NCI-H345 treated with DMSO at 0.1 percent for 48 hours (cell line): Measurements from ENCODE around the gene MAN2A2.

Experiments
- DNase-seq: peaks from one replicate; lab custom pipeline; 2025; ENCODE audit not compliant: unreplicated experiment; lab: John Stamatoyannopoulos, UW

MAN2A2 gene

DNA sequence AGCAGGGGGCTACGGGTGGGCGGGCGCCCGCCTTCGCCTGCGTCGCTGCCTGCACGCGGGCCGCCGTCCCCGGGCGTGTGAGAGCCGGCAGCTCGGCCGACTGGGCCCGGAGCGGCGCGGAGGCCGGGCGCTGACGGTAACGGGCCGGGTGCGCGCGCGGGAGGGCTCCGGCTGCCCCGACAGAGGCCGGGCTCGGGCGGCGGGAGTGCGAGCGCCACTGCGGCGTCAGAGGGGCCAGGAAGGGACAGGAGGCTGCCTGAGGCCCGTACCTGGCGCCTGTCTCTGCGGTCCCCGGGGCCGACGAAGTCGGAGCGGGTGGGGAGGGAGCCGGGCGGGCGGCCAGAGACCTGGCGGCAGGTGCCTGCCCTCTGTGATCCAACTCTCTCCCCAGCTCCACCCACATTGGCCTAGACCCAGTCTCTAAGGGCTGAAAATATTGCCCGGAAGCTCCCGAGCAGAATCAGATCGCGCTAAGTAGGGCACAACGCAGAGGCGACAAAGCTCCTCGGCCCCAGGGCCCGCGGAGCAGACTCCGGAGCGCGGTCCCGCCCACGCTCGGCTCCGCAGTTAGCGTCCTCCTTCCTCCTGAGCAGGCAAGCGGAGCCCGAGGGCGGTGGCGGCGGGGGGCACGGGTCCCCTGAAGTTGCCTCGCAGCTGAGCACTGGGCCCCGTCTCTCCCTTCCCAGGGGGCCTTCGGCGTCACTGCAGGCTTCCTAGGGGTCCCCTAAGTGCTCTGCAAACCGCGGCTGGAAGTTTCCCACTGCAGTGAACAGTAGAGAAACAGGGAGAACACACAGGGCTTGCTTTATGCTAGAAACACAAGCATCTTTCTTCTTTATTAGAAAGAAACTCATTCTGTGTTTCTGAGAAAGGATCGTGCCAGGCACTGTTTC lies at the start of gene MAN2A2:
Gene MAN2A2, plus strand, starts transcription at position 463 of the 893 bp plus-strand sequence. CDS start 906 bp downstream, outside the sequence.
- DNase-seq = peak; percentile 17

DNA sequence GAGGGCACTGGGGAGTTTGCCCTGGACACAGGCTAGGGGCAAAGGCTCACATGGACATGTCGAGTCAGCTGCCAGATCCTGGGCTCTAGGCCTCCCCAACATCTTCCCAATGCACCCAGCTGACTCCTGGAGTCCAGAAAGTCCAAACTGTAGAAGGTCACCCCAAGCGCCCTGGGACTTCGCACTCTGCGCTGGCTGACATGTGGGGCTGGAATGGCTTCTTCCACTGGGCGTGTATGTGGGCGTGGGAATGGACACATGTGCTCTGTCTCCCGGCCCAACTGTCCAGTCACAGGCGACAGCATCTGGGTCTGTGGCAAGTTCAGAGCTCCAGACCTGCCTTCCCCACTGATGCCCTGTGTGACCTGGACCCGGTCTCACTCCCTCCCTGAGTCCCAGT lies 48.0 kb upstream of the MAN2A2 start:
- DNase-seq = no peak

DNA sequence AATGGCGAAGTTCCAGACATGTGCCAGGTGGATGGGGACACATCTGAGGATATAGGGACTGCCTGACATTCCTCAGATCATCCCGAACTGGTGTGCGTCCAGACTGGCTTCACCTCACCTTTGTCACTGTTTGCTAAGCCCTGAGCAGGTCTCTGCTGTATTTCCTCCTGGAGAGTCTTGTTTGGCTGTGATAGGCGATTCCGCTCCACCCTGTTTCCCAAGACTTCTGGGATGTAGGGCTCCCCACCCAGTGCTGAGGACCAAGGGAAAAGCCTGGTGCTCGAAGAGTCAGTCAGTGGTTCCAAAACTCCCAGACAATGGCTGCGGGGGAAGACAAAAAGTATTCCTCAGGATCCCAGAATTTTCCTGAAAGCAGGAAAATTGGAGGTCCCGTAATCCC lies 45.8 kb upstream of the MAN2A2 start:
- DNase-seq = no peak

DNA sequence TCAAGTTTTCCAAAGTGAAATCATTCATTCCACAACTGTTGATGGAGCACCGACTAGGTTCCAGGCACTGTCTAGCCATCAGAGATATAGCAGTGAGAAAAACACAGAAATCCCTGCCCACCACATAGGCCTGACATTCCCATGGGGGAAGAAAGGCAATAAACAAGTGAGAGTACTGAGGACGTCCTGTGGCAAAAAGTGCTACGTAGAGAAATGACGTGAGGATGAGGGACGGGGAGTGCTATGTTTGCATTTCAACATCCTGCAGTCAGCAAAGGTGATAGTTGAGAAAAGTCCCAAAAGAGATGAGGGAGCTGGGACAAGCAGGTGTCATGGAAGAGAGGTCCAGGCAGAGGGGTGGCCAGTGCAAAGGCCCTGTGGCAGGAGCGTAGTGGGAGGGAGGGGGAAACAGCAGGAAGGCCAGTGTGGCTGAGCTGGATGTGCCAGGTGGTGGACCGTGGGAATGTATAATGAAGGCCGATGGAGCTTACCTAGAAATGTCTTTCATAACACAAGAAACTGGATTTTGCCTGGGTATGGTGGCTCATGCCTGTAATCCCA lies 45.1 kb upstream of the MAN2A2 start:
- no peak for DNase-seq

DNA sequence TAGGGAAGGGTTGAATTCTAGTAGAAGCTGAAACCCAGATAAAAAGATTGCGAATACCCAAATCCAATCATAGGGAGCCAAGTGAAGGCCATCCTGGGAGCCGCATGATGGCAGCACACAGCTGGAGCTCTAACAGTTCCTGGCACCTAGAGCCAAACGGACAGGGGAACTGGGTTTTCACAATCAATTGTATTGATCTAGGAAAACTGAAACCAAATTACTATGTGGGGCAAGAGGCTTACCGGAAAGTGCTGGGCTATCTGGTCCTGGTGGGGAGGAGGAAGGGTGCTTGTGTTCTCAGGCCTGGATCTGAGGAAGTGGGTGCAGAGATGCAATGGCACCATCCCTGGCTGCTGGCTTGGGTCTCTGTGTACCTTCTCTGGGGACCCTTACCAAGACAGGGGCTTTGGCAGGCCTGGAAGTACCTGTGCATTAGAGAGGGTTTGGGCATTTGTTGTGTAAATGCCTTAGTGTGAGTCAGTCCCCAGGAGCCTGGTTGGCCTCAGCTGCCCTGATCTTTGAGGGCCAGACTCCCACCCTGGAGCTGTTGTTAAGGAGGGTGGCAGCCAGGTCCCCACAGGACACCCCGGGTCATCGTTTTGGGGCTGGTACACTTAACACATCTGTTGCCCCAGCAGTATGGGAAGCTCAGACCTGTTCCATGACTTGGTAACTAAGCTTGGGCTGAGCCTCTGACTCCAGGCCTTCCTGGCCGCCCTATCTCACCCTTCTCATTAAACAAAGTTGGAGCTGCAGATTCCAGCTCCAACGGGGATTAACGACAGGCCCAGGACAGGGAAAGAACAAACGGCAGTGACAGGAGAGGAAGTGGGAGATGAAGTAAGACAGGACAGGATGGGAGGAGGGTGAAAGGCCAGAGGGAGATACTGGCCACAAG lies 43.6 kb upstream of the MAN2A2 start:
- DNase-seq = no peak

DNA sequence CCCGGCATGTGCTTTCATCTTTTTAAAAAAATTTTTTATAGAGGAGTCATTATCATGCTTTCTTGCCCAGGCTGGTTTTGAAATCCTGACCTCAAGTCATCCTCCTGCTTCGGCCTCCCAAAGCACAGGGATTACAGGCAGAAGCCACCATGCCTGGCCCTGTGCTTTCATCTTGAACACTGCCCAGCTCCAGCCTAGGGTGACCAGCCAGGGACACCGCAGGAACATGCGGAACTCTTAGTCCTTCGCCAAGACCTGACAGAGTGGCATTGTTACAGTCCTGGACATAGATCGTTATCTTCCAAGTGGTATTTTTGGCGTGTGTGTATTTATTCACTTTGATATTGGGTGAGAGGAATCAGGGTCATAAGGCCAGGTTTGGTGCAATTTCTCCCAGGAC lies 42.7 kb upstream of the MAN2A2 start:
- no peak for DNase-seq

DNA sequence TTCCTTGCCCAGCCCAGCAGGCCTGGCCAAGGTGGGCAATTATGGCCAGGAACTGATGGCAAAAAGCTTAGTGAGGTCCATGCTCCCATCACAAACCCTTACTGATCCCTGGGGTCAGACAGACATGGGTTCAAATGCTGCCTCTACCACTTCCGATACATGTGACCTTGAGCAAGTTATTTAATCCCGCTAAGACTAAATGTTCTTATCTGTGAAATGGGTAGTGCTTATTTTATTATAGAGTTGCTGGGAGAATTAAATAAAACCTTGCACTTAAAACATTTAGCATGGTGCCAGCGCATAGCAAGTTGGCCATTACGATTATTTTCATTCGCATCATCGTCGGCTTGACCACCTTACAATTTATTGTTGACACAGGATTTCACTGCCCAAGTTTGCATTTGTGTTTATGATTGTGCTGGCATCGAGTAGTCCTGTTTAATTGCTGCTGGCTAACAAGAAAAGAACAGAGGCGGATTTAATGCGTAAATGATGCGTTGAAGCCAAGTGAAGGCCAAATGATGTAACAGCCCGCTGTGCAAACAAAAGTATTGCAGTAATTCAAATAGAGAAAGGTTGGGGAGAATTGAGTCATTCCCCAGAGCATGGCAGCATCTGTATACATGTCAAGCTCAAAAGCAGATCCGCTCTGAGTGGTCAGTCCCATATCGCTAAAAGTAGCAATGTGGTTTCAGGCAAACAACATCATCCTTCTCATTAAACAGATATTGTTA lies 42.0 kb upstream of the MAN2A2 start:
- peak; percentile 79 for DNase-seq

DNA sequence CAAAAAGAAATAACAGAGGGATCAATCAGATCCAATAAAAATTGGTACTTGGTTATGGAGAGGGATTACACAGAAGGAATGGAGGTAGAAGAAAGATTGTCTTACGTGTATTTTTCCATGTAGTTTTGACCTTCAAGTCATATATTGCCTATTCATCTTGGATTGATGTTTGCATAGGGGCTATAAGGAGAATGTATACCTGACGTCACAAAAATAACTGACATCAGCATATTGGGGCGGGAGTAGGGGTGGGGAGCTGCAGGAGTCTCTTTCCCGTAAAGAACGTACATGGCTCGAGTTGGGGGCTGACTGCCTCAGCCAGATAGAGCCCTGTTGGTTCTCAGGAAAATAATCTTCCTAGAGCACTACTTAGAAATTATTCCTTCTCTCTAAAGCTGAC lies 40.6 kb upstream of the MAN2A2 start:
- no peak for DNase-seq

DNA sequence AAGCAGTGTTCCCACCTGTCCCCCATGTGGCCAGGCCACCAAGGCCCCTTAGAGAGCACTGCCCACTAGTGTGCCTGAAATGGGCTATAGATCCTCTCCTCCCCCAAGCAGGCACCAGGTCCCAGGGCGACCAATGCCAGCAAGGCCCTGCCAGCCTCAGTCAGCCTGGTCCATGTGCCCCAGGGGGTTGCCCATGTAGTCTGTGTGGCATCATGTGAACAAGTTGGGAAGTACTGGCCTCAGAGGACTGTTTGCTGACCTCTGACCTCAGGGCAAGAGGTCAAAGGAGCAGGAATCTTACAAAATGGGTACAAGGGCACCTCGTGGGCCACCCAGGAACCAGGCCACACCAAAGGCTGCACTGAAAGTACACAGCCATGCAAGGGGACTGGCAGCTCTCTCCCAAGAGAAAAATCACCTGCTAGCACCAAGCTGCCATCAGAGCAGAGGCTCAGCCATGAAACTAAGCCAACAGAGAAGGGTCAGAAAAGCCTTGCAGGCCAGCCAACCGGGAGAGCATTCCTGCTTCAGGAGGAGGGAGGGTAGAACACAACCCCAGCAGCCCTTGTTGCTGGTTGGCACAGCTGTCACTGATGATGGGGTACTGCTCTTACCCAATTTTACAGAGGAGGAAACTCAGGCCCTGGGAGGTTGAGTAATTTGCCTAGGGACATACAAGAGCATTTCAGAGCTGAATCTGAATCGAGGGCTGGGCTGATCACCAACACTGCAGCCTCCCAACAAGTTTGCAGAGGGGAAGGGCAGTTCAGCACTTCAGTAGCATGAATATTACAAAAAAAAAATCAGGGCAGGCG lies 39.9 kb upstream of the MAN2A2 start:
- no peak for DNase-seq

DNA sequence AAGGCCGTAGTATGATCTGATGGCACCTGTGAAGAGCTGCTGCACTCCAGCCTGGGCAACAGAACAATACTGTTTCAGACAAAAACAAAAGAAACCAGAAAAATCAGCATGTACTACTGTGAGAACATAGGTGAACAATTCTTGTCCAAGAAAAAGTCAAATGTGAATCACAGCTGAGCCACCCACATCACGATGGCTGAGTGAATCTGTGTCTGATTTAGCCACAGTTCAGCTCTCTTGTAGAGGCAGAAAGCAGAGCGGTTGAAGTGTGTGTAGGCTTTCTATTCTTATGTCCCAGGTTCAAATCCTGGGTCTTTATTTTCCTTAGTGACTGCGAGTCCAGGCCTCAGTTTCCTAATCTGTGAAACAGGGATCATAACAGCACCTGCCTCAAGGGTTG lies 39.1 kb upstream of the MAN2A2 start:
- no peak for DNase-seq

DNA sequence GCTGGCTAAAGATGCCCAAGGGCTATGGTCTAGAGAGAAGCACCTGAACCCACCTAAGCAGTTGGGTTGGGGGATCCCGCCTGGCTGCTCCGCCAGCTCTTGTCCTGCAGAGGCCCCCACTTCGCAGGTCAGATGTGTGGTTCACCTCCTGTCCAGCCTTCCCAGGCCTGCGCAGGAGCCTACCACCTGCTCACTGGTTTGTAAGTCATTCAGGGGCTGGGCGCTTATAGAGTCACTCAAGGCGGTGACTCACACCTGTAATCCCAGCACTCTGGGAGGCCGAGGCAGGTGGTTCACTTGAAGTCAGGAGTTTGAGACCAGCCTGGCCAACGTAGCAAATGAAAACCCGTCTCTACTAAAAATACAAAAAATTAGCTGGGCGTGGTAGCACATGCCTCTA lies 38.6 kb upstream of the MAN2A2 start:
- DNase-seq = no peak

DNA sequence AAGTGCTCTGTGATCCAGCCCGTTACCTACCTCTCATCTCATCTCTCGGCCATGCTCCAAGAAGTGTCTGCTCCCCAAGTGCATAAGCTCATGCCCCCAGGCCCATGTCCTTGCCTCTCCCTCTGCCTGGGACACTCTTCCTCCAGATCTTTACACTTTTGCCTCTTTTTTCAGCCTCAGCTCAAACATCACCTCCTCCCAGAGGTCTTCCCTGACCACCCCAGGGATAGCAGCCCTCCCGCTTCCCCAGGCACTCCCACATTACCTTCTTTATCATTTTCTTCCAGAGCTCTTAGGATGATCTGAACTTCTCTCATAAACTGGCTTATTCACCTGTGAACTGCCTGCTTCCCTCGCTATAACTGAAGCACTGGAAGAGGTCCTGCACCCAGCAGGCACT lies 37.4 kb upstream of the MAN2A2 start:
- no peak for DNase-seq

DNA sequence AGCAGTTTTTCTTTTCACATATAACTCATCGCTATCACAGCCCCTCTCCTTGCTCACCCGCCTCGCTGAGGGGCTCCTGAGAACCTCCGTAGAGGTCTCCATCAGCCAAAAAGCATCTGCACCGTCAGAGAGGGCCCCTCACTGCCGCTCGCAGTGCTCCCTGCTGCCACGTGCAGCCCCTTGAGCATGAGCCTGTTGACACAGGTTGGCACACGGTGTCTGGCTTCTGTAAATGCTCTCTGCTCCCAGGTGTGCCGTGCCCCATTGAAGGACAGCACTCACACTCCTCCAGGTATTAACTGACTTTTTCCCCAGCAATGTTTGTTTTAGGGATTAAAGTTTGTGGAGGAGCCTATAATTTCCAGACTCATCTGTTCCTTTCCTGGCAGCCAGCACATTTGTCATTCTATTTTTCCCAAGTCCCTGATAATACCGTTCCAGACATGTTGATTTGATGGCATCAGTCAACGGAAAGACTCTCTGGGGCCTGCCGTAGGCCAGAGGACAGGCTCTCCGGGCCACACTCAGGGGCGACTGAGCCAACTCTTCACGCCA lies 36.9 kb upstream of the MAN2A2 start:
- peak; percentile 60 for DNase-seq

DNA sequence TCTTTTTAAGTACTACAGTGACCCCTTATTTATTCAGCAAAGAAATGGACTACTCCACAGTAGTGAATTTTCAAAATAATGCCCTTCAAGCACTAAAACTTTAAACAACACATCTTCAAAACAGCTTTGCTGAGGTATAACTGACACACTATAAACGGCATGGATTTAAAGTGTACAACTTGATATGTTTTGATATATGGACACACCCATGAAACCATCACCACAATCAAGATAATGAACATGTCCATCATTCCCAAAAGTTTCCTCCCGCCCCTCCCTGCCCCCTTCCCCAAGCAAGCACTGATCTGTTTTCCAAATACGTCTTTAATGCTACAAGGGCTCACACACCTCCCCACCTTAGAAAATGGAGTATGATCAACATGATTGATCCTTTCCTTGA lies 36.3 kb upstream of the MAN2A2 start:
- DNase-seq = no peak

DNA sequence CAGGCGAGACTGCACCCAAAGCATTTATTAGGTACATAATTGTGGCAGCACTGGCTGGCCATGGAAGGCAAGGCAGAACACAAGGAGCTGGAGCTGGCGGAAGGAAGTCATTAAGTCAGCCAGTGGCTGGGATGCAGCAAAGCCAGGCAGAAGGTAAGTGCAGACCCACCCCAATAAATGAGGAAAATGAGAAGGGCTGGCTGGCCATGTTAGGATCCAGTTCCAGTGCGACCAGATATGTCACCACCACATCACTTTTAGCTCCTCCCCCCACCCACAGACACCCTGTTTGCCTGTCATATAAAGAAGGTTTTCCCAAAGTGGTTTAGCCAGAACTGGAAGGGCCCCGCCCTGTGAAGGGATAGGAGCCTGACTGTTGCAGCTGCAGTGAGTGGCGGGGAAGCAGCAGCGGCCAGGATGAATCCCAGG lies 34.8 kb upstream of the MAN2A2 start, which contains the start of gene FURIN:
Gene FURIN, plus strand, starts transcription at position 328 of the 429 bp plus-strand sequence. CDS start 7,153 bp downstream, outside the sequence.
- DNase-seq = no peak

DNA sequence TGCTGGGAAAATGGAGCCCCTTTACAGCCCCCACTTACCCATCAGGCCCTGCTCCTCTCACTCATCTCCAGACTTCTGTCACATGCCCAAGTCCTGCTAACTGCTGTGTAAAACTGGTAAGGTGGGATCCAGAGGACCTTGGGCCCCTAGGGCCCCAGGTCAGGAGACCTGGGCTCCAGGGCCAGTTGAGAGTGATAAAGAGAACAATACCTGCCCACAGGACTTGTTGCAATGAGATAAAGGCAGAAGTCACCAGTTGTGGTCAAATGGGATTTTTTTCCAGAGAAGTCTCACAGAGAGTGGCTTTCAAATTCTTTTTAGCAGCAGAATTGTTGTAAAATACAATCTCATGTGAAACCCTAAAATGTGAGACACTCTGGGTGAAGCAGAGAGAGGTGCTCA lies 34.0 kb upstream of the MAN2A2 start:
- no peak for DNase-seq

DNA sequence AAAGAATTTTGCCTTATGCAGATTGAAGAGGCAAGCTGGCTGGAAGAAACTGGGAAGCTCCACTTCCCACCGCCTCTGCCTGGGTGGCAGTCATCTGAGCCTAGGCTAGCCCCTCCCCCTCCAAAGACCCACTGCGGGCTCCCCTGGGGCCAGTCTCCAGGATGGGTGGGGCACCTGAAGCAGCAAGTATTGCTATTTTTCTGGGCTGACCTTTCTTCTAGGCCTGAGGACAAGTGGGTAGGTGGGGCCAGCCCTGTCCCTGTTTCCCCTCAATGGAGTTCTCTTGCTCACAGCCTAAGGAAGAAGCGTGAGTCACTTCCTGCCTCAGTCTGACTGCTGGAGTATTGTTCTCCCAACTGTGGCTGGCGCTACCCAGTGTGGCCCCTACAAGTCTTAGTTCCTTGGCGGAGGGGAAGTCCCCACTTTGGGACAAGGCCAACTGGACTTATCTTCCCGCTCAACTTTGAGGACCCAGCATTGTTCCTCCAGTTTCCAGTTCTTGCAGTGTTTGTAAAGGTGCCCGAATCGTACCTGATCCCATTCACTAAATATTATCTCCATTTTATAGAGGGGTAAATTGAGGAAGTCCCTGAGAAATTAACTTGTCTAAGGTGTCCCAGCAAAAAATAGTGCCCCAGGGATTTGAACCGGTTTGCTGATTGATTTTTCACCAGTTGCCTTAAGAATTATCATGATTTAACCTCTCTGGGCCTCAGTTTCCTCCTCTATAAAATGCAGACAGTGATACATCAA lies 33.3 kb upstream of the MAN2A2 start:
- DNase-seq = no peak

DNA sequence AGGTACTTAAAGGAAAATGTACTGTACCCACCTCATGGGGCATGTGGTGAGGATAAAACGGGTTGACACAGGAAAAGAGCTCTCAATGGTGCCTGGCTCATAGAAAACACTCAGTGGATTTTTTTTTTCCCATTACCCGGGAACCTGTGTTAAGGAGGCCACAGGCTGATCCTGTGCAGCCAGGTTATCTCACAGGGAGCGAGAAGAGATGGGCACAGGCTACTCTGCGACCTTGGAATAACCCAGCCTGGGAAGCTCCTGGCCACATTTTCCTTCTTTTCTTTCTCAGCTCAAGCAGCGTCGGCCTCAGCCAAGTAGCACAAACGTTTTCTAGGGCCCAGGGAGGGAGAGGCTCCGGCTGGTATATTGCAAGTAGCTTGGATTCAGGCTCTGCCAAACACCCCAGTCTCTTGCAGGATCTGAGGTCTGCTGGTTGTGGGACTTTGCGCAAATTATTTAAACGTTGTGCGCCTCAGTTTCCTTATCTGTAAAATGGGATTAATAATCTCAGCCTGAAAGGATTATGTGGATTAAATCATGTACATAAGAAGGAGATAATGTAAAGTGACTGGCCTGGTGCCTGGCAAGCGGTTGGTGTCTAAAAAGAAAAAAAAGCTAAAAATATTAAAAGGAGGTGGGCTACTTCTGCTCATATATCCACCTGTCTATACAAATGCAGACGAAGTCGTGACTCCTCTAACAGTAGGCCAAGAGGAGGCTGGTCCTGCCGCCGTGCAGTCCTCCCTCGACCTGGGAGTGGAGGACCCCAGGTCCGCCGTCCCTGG lies 32.6 kb upstream of the MAN2A2 start:
- DNase-seq = no peak
